Fibroblast of skin of abdomen (primary cell): Measurements from ENCODE around the gene SYK.
"Not testable (repeated sequence)": the region's sequence is repeated elsewhere in the genome, so short reads cannot be mapped to it uniquely, and the experiment has no call there.

Experiments
- DNase-seq: peaks from one replicate; pipeline ENCODE4 v3.0.0-alpha.2; 2013

Gene SYK

GRCh38 chr9:90795871-90796317, 5.7 kb upstream of the SYK start:
- DNase-seq: no peak

GRCh38 chr9:90799271-90799852, 2.3 kb upstream of the SYK start:
- DNase-seq: no peak

- no peak for DNase-seq
Measured at GRCh38 chr9:90801973-90802322, 329 bp downstream of the SYK start.

GRCh38 chr9:90802386-90802985, 867 bp downstream of the SYK start:
- DNase-seq: no peak

GRCh38 chr9:90803860-90804593, 2.4 kb downstream of the SYK start:
- DNase-seq: no peak

- no peak for DNase-seq
Measured at GRCh38 chr9:90805006-90805996, 3.7 kb downstream of the SYK start.

- no peak for DNase-seq
Measured at GRCh38 chr9:90807006-90807405, 5.4 kb downstream of the SYK start.

- DNase-seq: no peak
Measured at GRCh38 chr9:90808398-90808797, 6.8 kb downstream of the SYK start.

- no peak for DNase-seq
Measured at GRCh38 chr9:90808890-90809685, 7.5 kb downstream of the SYK start.

- DNase-seq: no peak
Measured at GRCh38 chr9:90810691-90811090, 9.1 kb downstream of the SYK start.

- no peak for DNase-seq
Measured at GRCh38 chr9:90813046-90813445, 11.4 kb downstream of the SYK start.

- DNase-seq: no peak
Measured at GRCh38 chr9:90813523-90813922, 11.9 kb downstream of the SYK start.

GRCh38 chr9:90814355-90814754, 12.7 kb downstream of the SYK start:
- DNase-seq: no peak

- peak; percentile 38 for DNase-seq
Measured at GRCh38 chr9:90815183-90815943, 13.7 kb downstream of the SYK start.

- DNase-seq: no peak
Measured at GRCh38 chr9:90815944-90816357, 14.3 kb downstream of the SYK start.

- no peak for DNase-seq
Measured at GRCh38 chr9:90816690-90817089, 15.1 kb downstream of the SYK start.

GRCh38 chr9:90818279-90818678, 16.7 kb downstream of the SYK start:
- DNase-seq: no peak

- DNase-seq: not testable (repeated sequence)
Measured at GRCh38 chr9:90820406-90820805, 18.8 kb downstream of the SYK start.

- not testable (repeated sequence) for DNase-seq
Measured at GRCh38 chr9:90821236-90821635, 19.6 kb downstream of the SYK start.

GRCh38 chr9:90821697-90822096, 20.1 kb downstream of the SYK start:
- no peak for DNase-seq

- DNase-seq: no peak
Measured at GRCh38 chr9:90822866-90823265, 21.2 kb downstream of the SYK start.
